Progenitor cell of endocrine pancreas (in vitro differentiated cells): ENCODE data around the gene HOXB1. TPM values are rescaled to one million over a fixed set of nuclear protein-coding genes. Genes with fewer than 3 reads are reported as not detected.

Experiments
- DNase-seq: peaks from one replicate; pipeline ENCODE4 v3.0.0; 2021; ENCODE audit warnings: low spot score; ENCODE audit not compliant: unreplicated experiment
- H3K27ac Mint-ChIP-seq: 2 replicates; pipeline ENCODE4 v1.8.0; 2021; ENCODE audit warnings: mild to moderate bottlenecking, moderate library complexity, mixed read lengths
- H3K27me3 Mint-ChIP-seq: 2 replicates; pipeline ENCODE4 v1.8.0; 2021; ENCODE audit warnings: mixed read lengths
- H3K36me3 Mint-ChIP-seq: 2 replicates; pipeline ENCODE4 v1.8.0; 2022; ENCODE audit warnings: mixed read lengths; ENCODE audit not compliant: insufficient read depth
- H3K4me1 Mint-ChIP-seq: 2 replicates; pipeline ENCODE4 v1.8.0; 2021; ENCODE audit warnings: low read depth, mixed read lengths
- H3K4me3 Mint-ChIP-seq: 2 replicates; pipeline ENCODE4 v1.8.0; 2021; ENCODE audit warnings: low read depth, mild to moderate bottlenecking, moderate library complexity, mixed read lengths
- H3K9me3 Mint-ChIP-seq: 2 replicates; pipeline ENCODE4 v1.8.0; 2021; ENCODE audit warnings: low read depth, mixed read lengths
- total RNA-seq: library from RNA; stranded (reverse); gene quantifications from 2 replicates; pipeline ENCODE4 v1.2.1, GENCODE V29; 2021
- TF ChIP-seq, protein P1 (sequence below): fragments of 200-600 bp; sonication (generic); IDR thresholded peaks from one replicate; pipeline ENCODE4 v1.5.0; 2021; ENCODE audit warnings: antibody characterized with exemption, mild to moderate bottlenecking; ENCODE audit not compliant: unreplicated experiment

The HOXB1 gene
- total RNA-seq, 1 donor from 2014 or later = 0.96 TPM

DNA sequence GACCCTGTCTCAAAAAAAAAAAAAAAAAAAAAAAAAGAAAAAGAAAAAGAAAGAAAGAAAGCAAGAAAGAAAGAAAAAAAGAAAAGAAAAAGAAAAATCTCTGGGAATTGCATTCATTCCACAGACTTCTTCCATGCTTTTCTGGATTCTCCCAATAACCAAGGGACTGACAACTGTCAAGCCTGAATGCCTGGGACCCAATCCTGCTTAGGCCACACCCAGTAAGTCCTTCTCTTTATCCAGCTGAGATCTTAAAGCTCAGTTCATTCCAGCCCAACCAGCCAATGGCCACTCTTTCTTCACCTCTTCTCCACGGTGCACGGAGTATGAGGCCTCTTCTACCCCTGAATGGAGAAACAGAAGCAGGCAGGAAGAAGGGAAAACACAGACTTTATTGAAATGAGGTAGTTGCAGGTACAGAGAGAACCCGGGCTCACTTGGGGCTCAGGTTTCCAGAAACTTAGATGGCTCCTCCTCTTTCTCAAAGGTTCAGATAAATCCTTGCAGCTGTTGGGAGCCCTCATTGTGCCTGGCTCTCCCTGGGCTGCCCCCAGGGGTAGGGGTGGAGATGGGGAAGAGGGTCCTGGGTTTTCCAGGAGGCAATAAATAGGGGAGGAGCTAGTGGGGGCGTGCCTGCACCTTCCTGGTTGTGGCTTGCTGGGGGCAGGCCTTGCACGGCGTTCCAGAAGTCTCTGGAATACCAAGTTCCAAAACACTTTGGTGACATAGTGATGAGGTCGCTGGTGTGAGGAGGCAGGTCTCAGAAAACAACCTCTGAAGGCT is 2.5 kb downstream of the HOXB1 start:
- Mint-ChIP-seq H3K36me3 (no peaks in the 10 kb centered on the region), H3K4me3 (no peak overlapping the region), H3K4me1 (peaks cover 14% of the 10 kb centered on the region), H3K27me3 (peaks cover 64% of the 10 kb centered on the region), H3K9me3 (no peaks in the 10 kb centered on the region), H3K27ac (peak overlapping the region; percentile 17)
- TF ChIP-seq, protein P1, sequence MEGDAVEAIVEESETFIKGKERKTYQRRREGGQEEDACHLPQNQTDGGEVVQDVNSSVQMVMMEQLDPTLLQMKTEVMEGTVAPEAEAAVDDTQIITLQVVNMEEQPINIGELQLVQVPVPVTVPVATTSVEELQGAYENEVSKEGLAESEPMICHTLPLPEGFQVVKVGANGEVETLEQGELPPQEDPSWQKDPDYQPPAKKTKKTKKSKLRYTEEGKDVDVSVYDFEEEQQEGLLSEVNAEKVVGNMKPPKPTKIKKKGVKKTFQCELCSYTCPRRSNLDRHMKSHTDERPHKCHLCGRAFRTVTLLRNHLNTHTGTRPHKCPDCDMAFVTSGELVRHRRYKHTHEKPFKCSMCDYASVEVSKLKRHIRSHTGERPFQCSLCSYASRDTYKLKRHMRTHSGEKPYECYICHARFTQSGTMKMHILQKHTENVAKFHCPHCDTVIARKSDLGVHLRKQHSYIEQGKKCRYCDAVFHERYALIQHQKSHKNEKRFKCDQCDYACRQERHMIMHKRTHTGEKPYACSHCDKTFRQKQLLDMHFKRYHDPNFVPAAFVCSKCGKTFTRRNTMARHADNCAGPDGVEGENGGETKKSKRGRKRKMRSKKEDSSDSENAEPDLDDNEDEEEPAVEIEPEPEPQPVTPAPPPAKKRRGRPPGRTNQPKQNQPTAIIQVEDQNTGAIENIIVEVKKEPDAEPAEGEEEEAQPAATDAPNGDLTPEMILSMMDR = no peak
- DNase-seq = no peak

DNA sequence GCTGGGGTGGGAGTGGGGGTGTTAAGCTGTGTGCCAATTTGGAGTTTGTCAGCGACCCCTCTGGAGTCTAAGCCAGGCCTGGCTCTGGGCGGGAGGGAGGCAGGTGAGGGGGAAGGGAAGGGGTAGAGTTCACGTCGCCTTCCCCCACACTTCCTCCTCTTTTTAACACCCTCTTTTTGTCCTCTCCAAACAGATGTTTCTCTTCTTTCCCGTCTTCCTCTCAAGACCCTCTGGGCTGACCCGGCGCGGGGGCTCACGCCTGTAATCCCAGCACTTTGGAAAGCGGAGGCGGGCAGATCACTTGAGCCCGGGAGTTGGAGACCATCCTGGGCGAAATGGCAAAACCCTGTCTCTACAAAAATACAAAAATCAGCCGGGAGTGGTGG is 3.3 kb downstream of the HOXB1 start:
- no peaks in the 10 kb centered on the region for H3K36me3 Mint-ChIP-seq
- no peak for DNase-seq
- TF ChIP-seq, protein P1 = no peak
- H3K9me3 Mint-ChIP-seq = no peaks in the 10 kb centered on the region
- peak overlapping the region; percentile 31 for H3K4me3 Mint-ChIP-seq
- peaks cover 12% of the 10 kb centered on the region for H3K4me1 Mint-ChIP-seq
- H3K27ac Mint-ChIP-seq = peak overlapping the region; percentile 86
- H3K27me3 Mint-ChIP-seq = peaks cover 62% of the 10 kb centered on the region

DNA sequence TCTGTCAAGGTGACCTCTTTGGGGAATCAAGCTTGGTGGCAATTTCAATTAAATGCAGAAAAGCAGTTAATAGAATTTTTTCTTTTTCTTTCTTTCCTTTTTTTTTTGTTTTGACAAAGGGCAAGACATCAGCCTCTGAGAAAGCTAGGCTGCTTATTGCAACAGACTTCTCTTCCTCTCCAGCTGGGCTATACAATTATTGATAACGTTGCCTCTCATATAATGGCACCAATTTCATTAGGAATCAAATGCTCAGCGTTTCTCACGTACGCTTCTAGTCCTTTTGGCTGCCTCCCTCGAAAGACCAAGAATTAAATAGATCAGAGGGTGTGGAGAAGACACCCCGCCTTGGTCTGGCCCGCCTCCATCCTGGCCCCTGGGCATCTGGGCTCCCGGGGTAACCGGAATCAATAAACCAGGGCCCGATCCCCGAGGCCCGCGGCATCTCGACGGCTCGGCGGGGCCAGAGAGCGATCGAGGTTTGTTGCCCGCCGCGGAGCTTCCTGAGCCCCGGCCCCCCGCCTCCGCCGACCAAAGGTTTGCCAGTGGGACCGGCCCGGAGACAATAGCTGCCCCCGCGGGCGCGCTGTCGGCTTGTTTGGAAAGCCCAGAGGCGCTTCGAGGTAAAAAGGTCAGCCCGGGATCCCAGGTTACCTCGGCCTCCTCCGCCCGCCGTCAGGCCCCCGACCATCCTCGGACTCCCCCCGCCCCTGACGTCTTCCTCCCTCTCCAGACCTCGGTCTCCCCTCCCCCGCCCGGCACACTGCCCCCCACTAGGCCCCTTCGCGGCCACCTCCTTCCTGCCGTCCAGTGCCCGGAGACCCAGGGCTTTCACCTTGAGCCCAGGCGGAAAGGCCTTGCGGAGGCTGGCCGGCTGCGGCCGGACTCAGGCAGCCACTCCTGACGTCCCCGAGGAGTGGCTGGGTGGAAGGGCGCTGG is 3.9 kb downstream of the HOXB1 start:
- no peaks in the 10 kb centered on the region for H3K9me3 Mint-ChIP-seq
- TF ChIP-seq, protein P1 = no peak
- DNase-seq = no peak
- H3K4me1 Mint-ChIP-seq = peaks cover 13% of the 10 kb centered on the region
- peaks cover 58% of the 10 kb centered on the region for H3K27me3 Mint-ChIP-seq
- peak overlapping the region; percentile 86 for H3K27ac Mint-ChIP-seq
- no peaks in the 10 kb centered on the region for H3K36me3 Mint-ChIP-seq
- H3K4me3 Mint-ChIP-seq = no peak overlapping the region

DNA sequence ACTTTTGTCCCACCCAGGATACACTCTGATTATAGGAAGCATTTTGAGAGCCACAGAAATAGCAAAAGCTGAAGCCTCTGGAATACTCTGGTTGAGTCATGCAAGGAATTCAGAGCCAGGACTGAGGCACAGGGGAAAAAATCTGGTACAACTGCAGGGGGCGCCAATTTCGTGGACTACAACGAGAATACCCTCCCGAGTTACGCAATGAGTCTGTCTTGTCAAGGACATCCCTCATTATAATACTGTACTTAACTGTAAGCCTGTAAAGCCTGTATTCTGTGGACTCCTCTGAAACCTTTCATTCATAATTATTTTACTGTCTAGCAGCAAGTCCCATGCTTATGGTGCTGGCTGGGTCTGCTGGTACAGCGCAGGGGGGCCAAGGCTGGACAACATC is 7.8 kb downstream of the HOXB1 start:
- DNase-seq = no peak
- H3K4me1 Mint-ChIP-seq = peaks cover 16% of the 10 kb centered on the region
- H3K36me3 Mint-ChIP-seq = no peaks in the 10 kb centered on the region
- TF ChIP-seq, protein P1 = peak; percentile 24
- H3K4me3 Mint-ChIP-seq = no peak overlapping the region
- H3K27ac Mint-ChIP-seq = no peak overlapping the region
- peaks cover 42% of the 10 kb centered on the region for H3K27me3 Mint-ChIP-seq
- H3K9me3 Mint-ChIP-seq = no peaks in the 10 kb centered on the region

DNA sequence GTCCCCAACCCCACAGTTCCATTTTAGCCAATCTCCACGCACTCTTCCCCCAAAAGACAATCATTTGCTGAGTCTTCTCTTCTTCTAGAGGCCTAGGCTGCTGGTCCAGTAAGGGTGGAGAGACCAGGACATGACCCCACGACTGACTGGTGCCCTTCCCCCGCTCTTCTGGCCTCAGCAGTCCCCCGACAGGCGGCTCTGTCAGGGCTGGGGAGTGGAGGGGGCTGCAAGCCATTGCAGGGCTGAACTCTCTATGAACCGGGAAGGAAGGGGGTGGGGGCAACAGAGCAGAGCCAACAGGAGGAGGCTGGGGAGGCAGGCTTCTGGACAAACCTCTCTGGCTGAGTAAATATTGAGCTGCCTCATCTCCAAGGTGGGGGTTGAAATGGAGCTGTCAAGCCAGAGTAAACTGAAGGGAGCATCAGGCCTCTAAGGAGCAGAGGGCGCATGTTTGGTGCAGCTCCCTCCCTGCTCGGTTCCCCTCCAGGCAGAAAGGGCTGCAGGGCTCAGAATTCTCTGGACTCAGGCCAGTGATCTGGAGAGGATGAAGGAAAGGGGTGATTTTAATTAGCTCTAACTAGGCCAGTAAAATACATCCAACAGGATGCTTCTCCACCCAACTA is 8.7 kb downstream of the HOXB1 start:
- H3K4me3 Mint-ChIP-seq = no peak overlapping the region
- H3K36me3 Mint-ChIP-seq = no peaks in the 10 kb centered on the region
- peaks cover 47% of the 10 kb centered on the region for H3K27me3 Mint-ChIP-seq
- TF ChIP-seq, protein P1 = no peak
- no peak for DNase-seq
- peak overlapping the region; percentile 49 for H3K27ac Mint-ChIP-seq
- H3K4me1 Mint-ChIP-seq = peaks cover 14% of the 10 kb centered on the region
- H3K9me3 Mint-ChIP-seq = no peaks in the 10 kb centered on the region
